Measurements from ENCODE around the gene EGR1. TPM values are rescaled to one million over a fixed set of nuclear protein-coding genes. Genes with fewer than 3 reads are reported as not detected.

EGR1 gene
- total and polyA plus RNA-seq, 10 donors, result 2.7 to 138 (median 9.2) TPM

- intact Hi-C loops (cut with DNase I; ENCODE audit: low total_unique reads), result no loop called here
- DNase-seq, result no peak
These were observed 9.9 kb upstream of the EGR1 start for GRCh38 chr5:138455232-138455930.

GRCh38 chr5:138457531-138458275, 7.6 kb upstream of the EGR1 start:
- peaks cover 0 to 37% (median 24%) of the 10 kb centered on the region in 6 donors for H3K4me1 ChIP-seq
- TF ChIP-seq POLR2A (IDR thresholded peaks at IDR 0.05) (no peak), POLR2AphosphoS5 (IDR thresholded peaks at IDR 0.05) (no peak), CTCF (IDR thresholded peaks at IDR 0.05 in 8 of 11, conservative IDR thresholded peaks at IDR 0.05 in 3 of 11) (no peak)
- H3K9me3 ChIP-seq, result no peaks in the 10 kb centered on the region
- intact Hi-C loops (cut with DNase I; ENCODE audit: low total_unique reads), result no loop called here
- WGBS, 5 donors, result 62 to 81% (median 68%) methylated on average over 12 of the region's 12 CpGs
- no peak overlapping the region for H3K4me3 ChIP-seq
- H3K27ac ChIP-seq, result no peak overlapping the region
- H3K36me3 ChIP-seq, result no peaks in the 10 kb centered on the region
- H3K27me3 ChIP-seq (replicated peaks in 1 of 7), result no peaks in the 10 kb centered on the region
- DNase-seq, result no peak

More at GRCh38 chr5:138455232-138455930, 9.9 kb upstream of the EGR1 start:
- H3K27me3 ChIP-seq (replicated peaks in 1 of 7), result no peaks in the 10 kb centered on the region
- H3K27ac ChIP-seq, result no peak overlapping the region
- H3K4me1 ChIP-seq, result peaks cover 0 to 30% (median 22%) of the 10 kb centered on the region in 6 donors
- 88 to 91% (median 89%) methylated on average over 11 of the region's 11 CpGs for WGBS, 5 donors
- H3K4me3 ChIP-seq, result no peak overlapping the region
- H3K36me3 ChIP-seq, result no peaks in the 10 kb centered on the region
- H3K9me3 ChIP-seq, result no peaks in the 10 kb centered on the region
- TF ChIP-seq POLR2AphosphoS5 (IDR thresholded peaks at IDR 0.05) (no peak), CTCF (IDR thresholded peaks at IDR 0.05 in 8 of 11, conservative IDR thresholded peaks at IDR 0.05 in 3 of 11) (no peak)

- peaks cover 3 to 44% (median 27%) of the 10 kb centered on the region in 6 donors for H3K4me1 ChIP-seq
- intact Hi-C loops (cut with DNase I; ENCODE audit: low total_unique reads), result no loop called here
- H3K36me3 ChIP-seq, result no peaks in the 10 kb centered on the region
- no peaks in the 10 kb centered on the region for H3K27me3 ChIP-seq (replicated peaks in 1 of 7)
- no peak for DNase-seq
- peak overlapping the region in 3 of 8 donors; percentile 64 to 77 (median 66) for H3K27ac ChIP-seq
- no peaks in the 10 kb centered on the region for H3K9me3 ChIP-seq
- 18 to 34% (median 21%) methylated on average over 10 to 11 of the region's 11 CpGs for WGBS, 5 donors
- H3K4me3 ChIP-seq, result no peak overlapping the region
- TF ChIP-seq POLR2A (IDR thresholded peaks at IDR 0.05) (no peak), CTCF (IDR thresholded peaks at IDR 0.05 in 8 of 11, conservative IDR thresholded peaks at IDR 0.05 in 3 of 11) (no peak), POLR2AphosphoS5 (IDR thresholded peaks at IDR 0.05) (no peak)
These were observed 6.9 kb upstream of the EGR1 start for GRCh38 chr5:138458384-138458783.

- Histone ChIP-seq H3K27ac (peak overlapping the region in 4 of 8 donors; percentile 36 to 77 (median 65)), H3K4me3 (no peak overlapping the region), H3K27me3 (replicated peaks in 1 of 7) (no peaks in the 10 kb centered on the region), H3K9me3 (no peaks in the 10 kb centered on the region), H3K36me3 (no peaks in the 10 kb centered on the region), H3K4me1 (peaks cover 4 to 49% (median 31%) of the 10 kb centered on the region in 6 donors)
- intact Hi-C loops (cut with DNase I; ENCODE audit: low total_unique reads), result no loop called here
- 74 to 87% (median 77%) methylated on average over 9 of the region's 9 CpGs for WGBS, 5 donors
- DNase-seq, result no peak
- TF ChIP-seq POLR2AphosphoS5 (IDR thresholded peaks at IDR 0.05), result no peak
- no peak for TF ChIP-seq CTCF (IDR thresholded peaks at IDR 0.05 in 8 of 11, conservative IDR thresholded peaks at IDR 0.05 in 3 of 11)
- TF ChIP-seq POLR2A (IDR thresholded peaks at IDR 0.05), result no peak
These were observed 6.4 kb upstream of the EGR1 start for GRCh38 chr5:138458856-138459255.

All from spleen (tissue), 11 donors.